ENCODE results near the gene SMAD3. TPM values are rescaled to one million over a fixed set of nuclear protein-coding genes. Genes with fewer than 3 reads are reported as not detected.

SMAD3 gene
- total RNA-seq, 2 experiments from 2014 or later: 35.1 to 39.2 TPM

GRCh38 chr15:67089217-67090193 lies 24.1 kb downstream of the SMAD3 start:
- peaks cover 10% of the 10 kb centered on the region for H3K36me3 Mint-ChIP-seq (ENCODE audit: low read depth)
- no peaks in the 10 kb centered on the region for H3K9me3 Mint-ChIP-seq
- intact Hi-C loops (cut with micrococcal nuclease): no loop called here
- no peak for DNase-seq
- H3K27me3 Mint-ChIP-seq (ENCODE audit: low read depth): no peaks in the 10 kb centered on the region
- no peak overlapping the region for H3K27ac Mint-ChIP-seq
- CTCF ChIA-PET: interaction anchor here (0.9 kb wide), 1 partner anchor 17 kb away, joined by 3 read pairs; no protein-coding TSS in a partner anchor
- H3K4me3 Mint-ChIP-seq: no peak overlapping the region
- peaks cover 72% of the 10 kb centered on the region for H3K4me1 Mint-ChIP-seq (ENCODE audit: low read depth)

- no peaks in the 10 kb centered on the region for H3K27me3 Mint-ChIP-seq (ENCODE audit: low read depth)
- no peak overlapping the region for H3K4me3 Mint-ChIP-seq
- intact Hi-C loops (cut with micrococcal nuclease): loop anchor here (1.0 kb wide), 1 partner anchor 11 kb away; no protein-coding TSS in a partner anchor
- no peak for DNase-seq
- H3K9me3 Mint-ChIP-seq: no peaks in the 10 kb centered on the region
- H3K27ac Mint-ChIP-seq: peak overlapping the region; percentile 10
- CTCF ChIA-PET: interaction anchor here (1.1 kb wide), 1 partner anchor 19 kb away, joined by 3 read pairs; no protein-coding TSS in a partner anchor
- H3K4me1 Mint-ChIP-seq (ENCODE audit: low read depth): peaks cover 64% of the 10 kb centered on the region
- H3K36me3 Mint-ChIP-seq (ENCODE audit: low read depth): peaks cover 12% of the 10 kb centered on the region
Observed at GRCh38 chr15:67090297-67091070, 25.1 kb downstream of the SMAD3 start.

GRCh38 chr15:67091071-67091979 lies 25.9 kb downstream of the SMAD3 start:
- Mint-ChIP-seq H3K4me1 (ENCODE audit: low read depth) (peaks cover 64% of the 10 kb centered on the region), H3K36me3 (ENCODE audit: low read depth) (peaks cover 16% of the 10 kb centered on the region), H3K9me3 (no peaks in the 10 kb centered on the region), H3K27ac (no peak overlapping the region), H3K27me3 (ENCODE audit: low read depth) (no peaks in the 10 kb centered on the region), H3K4me3 (no peak overlapping the region)
- DNase-seq: peak; percentile 67
- intact Hi-C loops (cut with micrococcal nuclease): loop anchor here (1.0 kb wide), 1 partner anchor 10 kb away; no protein-coding TSS in a partner anchor
- CTCF ChIA-PET: interaction anchor here (0.5 to 1.4 kb wide), 3 partner anchors 11 to 58 kb away, joined by 3 to 6 read pairs (median 3); no protein-coding TSS in a partner anchor

- CTCF ChIA-PET: interaction anchor here (0.5 to 1.4 kb wide), 5 partner anchors 10 to 146 kb away, joined by 3 to 6 read pairs (median 4); no protein-coding TSS in a partner anchor
- Mint-ChIP-seq H3K4me3 (no peak overlapping the region), H3K27me3 (ENCODE audit: low read depth) (no peaks in the 10 kb centered on the region), H3K36me3 (ENCODE audit: low read depth) (peaks cover 13% of the 10 kb centered on the region), H3K4me1 (ENCODE audit: low read depth) (peaks cover 63% of the 10 kb centered on the region), H3K27ac (no peak overlapping the region), H3K9me3 (no peaks in the 10 kb centered on the region)
- DNase-seq: no peak
- intact Hi-C loops (cut with micrococcal nuclease): loop anchor here (1.0 kb wide), 1 partner anchor 9 kb away; no protein-coding TSS in a partner anchor
Observed at GRCh38 chr15:67091980-67092677, 26.7 kb downstream of the SMAD3 start.

GRCh38 chr15:67092752-67093503 lies 27.5 kb downstream of the SMAD3 start:
- H3K9me3 Mint-ChIP-seq: no peaks in the 10 kb centered on the region
- H3K27me3 Mint-ChIP-seq (ENCODE audit: low read depth): no peaks in the 10 kb centered on the region
- no peak for DNase-seq
- no peak overlapping the region for H3K27ac Mint-ChIP-seq
- no peak overlapping the region for H3K4me3 Mint-ChIP-seq
- H3K36me3 Mint-ChIP-seq (ENCODE audit: low read depth): peaks cover 16% of the 10 kb centered on the region
- intact Hi-C loops (cut with micrococcal nuclease): no loop called here
- H3K4me1 Mint-ChIP-seq (ENCODE audit: low read depth): peaks cover 63% of the 10 kb centered on the region
- CTCF ChIA-PET: interaction anchor here (1.0 to 1.4 kb wide), 4 partner anchors 10 to 147 kb away, joined by 3 to 6 read pairs (median 4); no protein-coding TSS in a partner anchor

GRCh38 chr15:67093504-67093862 lies 28.1 kb downstream of the SMAD3 start:
- Mint-ChIP-seq H3K27me3 (ENCODE audit: low read depth) (no peaks in the 10 kb centered on the region), H3K4me1 (ENCODE audit: low read depth) (peaks cover 64% of the 10 kb centered on the region), H3K36me3 (ENCODE audit: low read depth) (peaks cover 16% of the 10 kb centered on the region), H3K4me3 (no peak overlapping the region), H3K9me3 (no peaks in the 10 kb centered on the region), H3K27ac (no peak overlapping the region)
- intact Hi-C loops (cut with micrococcal nuclease): no loop called here
- DNase-seq: no peak
- CTCF ChIA-PET: no interaction called here

- peaks cover 16% of the 10 kb centered on the region for H3K36me3 Mint-ChIP-seq (ENCODE audit: low read depth)
- intact Hi-C loops (cut with micrococcal nuclease): no loop called here
Observed at GRCh38 chr15:67094001-67094826, 28.8 kb downstream of the SMAD3 start.

GRCh38 chr15:67095912-67096311 lies 30.5 kb downstream of the SMAD3 start:
- Mint-ChIP-seq H3K36me3 (ENCODE audit: low read depth) (peaks cover 16% of the 10 kb centered on the region), H3K27me3 (ENCODE audit: low read depth) (no peaks in the 10 kb centered on the region), H3K4me3 (no peak overlapping the region), H3K4me1 (ENCODE audit: low read depth) (peaks cover 67% of the 10 kb centered on the region), H3K27ac (peak overlapping the region; percentile 62), H3K9me3 (no peaks in the 10 kb centered on the region)
- no peak for DNase-seq
- CTCF ChIA-PET: interaction anchor here (0.7 kb wide), 1 partner anchor 1007 kb away, joined by 5 read pairs; no protein-coding TSS in a partner anchor
- intact Hi-C loops (cut with micrococcal nuclease): no loop called here

More at GRCh38 chr15:67094001-67094826, 28.8 kb downstream of the SMAD3 start:
- Mint-ChIP-seq H3K9me3 (no peaks in the 10 kb centered on the region), H3K4me3 (no peak overlapping the region), H3K27me3 (ENCODE audit: low read depth) (no peaks in the 10 kb centered on the region), H3K27ac (no peak overlapping the region), H3K4me1 (ENCODE audit: low read depth) (peaks cover 67% of the 10 kb centered on the region)
- CTCF ChIA-PET: interaction anchor here (0.5 kb wide), 1 partner anchor 148 kb away, joined by 3 read pairs; no protein-coding TSS in a partner anchor
- no peak for DNase-seq

- Mint-ChIP-seq H3K27me3 (ENCODE audit: low read depth) (no peaks in the 10 kb centered on the region), H3K4me3 (no peak overlapping the region), H3K4me1 (ENCODE audit: low read depth) (peaks cover 61% of the 10 kb centered on the region), H3K36me3 (ENCODE audit: low read depth) (peaks cover 16% of the 10 kb centered on the region), H3K27ac (peak overlapping the region; percentile 83), H3K9me3 (no peaks in the 10 kb centered on the region)
- CTCF ChIA-PET: interaction anchor here (0.6 to 1.4 kb wide), 3 partner anchors 11 to 1006 kb away, joined by 3 to 5 read pairs (median 3); no protein-coding TSS in a partner anchor
- intact Hi-C loops (cut with micrococcal nuclease): no loop called here
- DNase-seq: no peak
Observed at GRCh38 chr15:67096546-67097294, 31.3 kb downstream of the SMAD3 start.
